WTC11 (cell line): ENCODE results near the gene CELF2.

ENCODE experiments used
- AFF4 ChIP-seq: sonication (generic); formaldehyde crosslinking; IDR thresholded peaks from 2 replicates; pipeline ENCODE4 v1.8.1; 2023; ENCODE audit warnings: mild to moderate bottlenecking, missing genetic modification reagents, borderline replicate concordance
- CREB1 ChIP-seq: sonication (generic); formaldehyde crosslinking; IDR thresholded peaks from 2 replicates; pipeline ENCODE4 v1.8.0; 2023; ENCODE audit warnings: mild to moderate bottlenecking, missing genetic modification reagents
- CTCF ChIP-seq: fragments of 200-600 bp; IDR thresholded peaks from 2 replicates; pipeline ENCODE4 v1.8.0; 2022; ENCODE audit warnings: antibody characterized with exemption
- E2F1 ChIP-seq: sonication (generic); formaldehyde crosslinking; IDR thresholded peaks from 2 replicates; pipeline ENCODE4 v1.8.0; 2022; ENCODE audit warnings: mild to moderate bottlenecking, missing genetic modification reagents
- E2F4 ChIP-seq: sonication (generic); formaldehyde crosslinking; IDR thresholded peaks from 2 replicates; pipeline ENCODE4 v1.8.1; 2022; ENCODE audit warnings: low read depth, mild to moderate bottlenecking, moderate library complexity, missing genetic modification reagents, borderline replicate concordance
- MAX ChIP-seq: sonication (generic); formaldehyde crosslinking; IDR thresholded peaks from 2 replicates; pipeline ENCODE4 v1.8.0; 2022; ENCODE audit warnings: mild to moderate bottlenecking, missing genetic modification reagents
- NR2C2 ChIP-seq: sonication (generic); formaldehyde crosslinking; IDR thresholded peaks from 2 replicates; pipeline ENCODE4 v1.8.0; 2022; ENCODE audit warnings: mild to moderate bottlenecking, missing genetic modification reagents
- ZNF671 ChIP-seq: fragments of 250-450 bp; sonication (Bioruptor Pico); IDR thresholded peaks from 2 replicates; pipeline ENCODE4 v1.8.0; 2021; ENCODE audit warnings: mild to moderate bottlenecking
- TF ChIP-seq, protein P1 (sequence below): sonication (generic); formaldehyde crosslinking; IDR thresholded peaks from 2 replicates; pipeline ENCODE4 v1.8.1; 2022; ENCODE audit warnings: low read depth, missing genetic modification reagents, borderline replicate concordance

- TF ChIP-seq, protein P1, sequence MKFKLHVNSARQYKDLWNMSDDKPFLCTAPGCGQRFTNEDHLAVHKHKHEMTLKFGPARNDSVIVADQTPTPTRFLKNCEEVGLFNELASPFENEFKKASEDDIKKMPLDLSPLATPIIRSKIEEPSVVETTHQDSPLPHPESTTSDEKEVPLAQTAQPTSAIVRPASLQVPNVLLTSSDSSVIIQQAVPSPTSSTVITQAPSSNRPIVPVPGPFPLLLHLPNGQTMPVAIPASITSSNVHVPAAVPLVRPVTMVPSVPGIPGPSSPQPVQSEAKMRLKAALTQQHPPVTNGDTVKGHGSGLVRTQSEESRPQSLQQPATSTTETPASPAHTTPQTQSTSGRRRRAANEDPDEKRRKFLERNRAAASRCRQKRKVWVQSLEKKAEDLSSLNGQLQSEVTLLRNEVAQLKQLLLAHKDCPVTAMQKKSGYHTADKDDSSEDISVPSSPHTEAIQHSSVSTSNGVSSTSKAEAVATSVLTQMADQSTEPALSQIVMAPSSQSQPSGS (CRISPR knock-in tag) = no peak
- TF ChIP-seq MAX (CRISPR knock-in tag) (no peak), ZNF671 (no peak), CTCF (no peak), CREB1 (no peak), E2F1 (CRISPR knock-in tag) (no peak), AFF4 (no peak), NR2C2 (CRISPR knock-in tag) (no peak), E2F4 (no peak)
Observed at GRCh38 chr10:11322698-11323097, 305.0 kb downstream of the CELF2 start.
